Kasumi-1 (cell line): ENCODE measurements around the gene MNS1.
"Not testable (repeated sequence)": the region's sequence is repeated elsewhere in the genome, so short reads cannot be mapped to it uniquely, and the experiment has no call there.

Source experiments
- DNase-seq, 2 experiments: peaks; one replicate each; lab custom pipeline; 2025; lab: John Stamatoyannopoulos, UW

The MNS1 gene

GRCh38 chr15:56464893-56465520 is at the start of gene MNS1:
Gene MNS1 (minus strand): TSS chr15:56465137. CDS start chr15:56464972, 165 bp downstream.
- peak; percentile 97 to 98 for DNase-seq

GRCh38 chr15:56496635-56497034 is 31.7 kb upstream of the MNS1 start:
- peak; percentile 84 to 90 for DNase-seq

- DNase-seq, result no peak
These were observed 30.6 kb upstream of the MNS1 start for GRCh38 chr15:56495533-56495932.

GRCh38 chr15:56495053-56495452 is 30.1 kb upstream of the MNS1 start:
- DNase-seq, result no peak

- DNase-seq, result peak in 1 of 2 experiments; percentile 4
These were observed 28.0 kb upstream of the MNS1 start for GRCh38 chr15:56492791-56493555.

GRCh38 chr15:56492236-56492635 is 27.3 kb upstream of the MNS1 start:
- no peak for DNase-seq

GRCh38 chr15:56491110-56491722 is 26.3 kb upstream of the MNS1 start:
- DNase-seq, result peak; percentile 79 to 88

GRCh38 chr15:56490461-56490860 is 25.5 kb upstream of the MNS1 start:
- DNase-seq, result no peak

GRCh38 chr15:56486206-56486605 is 21.3 kb upstream of the MNS1 start:
- not testable (repeated sequence) for DNase-seq

GRCh38 chr15:56485426-56485825 is 20.5 kb upstream of the MNS1 start:
- not testable (repeated sequence) for DNase-seq

- DNase-seq, result no peak
These were observed 19.4 kb upstream of the MNS1 start for GRCh38 chr15:56484287-56484686.

GRCh38 chr15:56475351-56475750 is 10.4 kb upstream of the MNS1 start:
- DNase-seq, result no peak

- no peak for DNase-seq
These were observed 8.1 kb upstream of the MNS1 start for GRCh38 chr15:56473017-56473416.

- no peak for DNase-seq
These were observed 7.3 kb upstream of the MNS1 start for GRCh38 chr15:56472278-56472677.

GRCh38 chr15:56471440-56472069 is 6.6 kb upstream of the MNS1 start:
- no peak for DNase-seq

GRCh38 chr15:56469483-56469882 is 4.5 kb upstream of the MNS1 start:
- DNase-seq, result peak; percentile 22 to 35

GRCh38 chr15:56468401-56468800 is 3.5 kb upstream of the MNS1 start:
- peak; percentile 61 to 65 for DNase-seq

- no peak for DNase-seq
These were observed 2.7 kb upstream of the MNS1 start for GRCh38 chr15:56467616-56468015.

- no peak for DNase-seq
These were observed 4.0 kb downstream of the MNS1 start for GRCh38 chr15:56460947-56461346.

GRCh38 chr15:56460071-56460470 is 4.9 kb downstream of the MNS1 start:
- DNase-seq, result peak; percentile 36 to 44

- DNase-seq, result no peak
These were observed 5.8 kb downstream of the MNS1 start for GRCh38 chr15:56459096-56459495.

- DNase-seq, result no peak
These were observed 8.7 kb downstream of the MNS1 start for GRCh38 chr15:56456229-56456628.

GRCh38 chr15:56454836-56455235 is 10.1 kb downstream of the MNS1 start:
- DNase-seq, result no peak
